ENCODE results near the gene RASL12. TPM values are rescaled to one million over a fixed set of nuclear protein-coding genes. Genes with fewer than 3 reads are reported as not detected.

Gene RASL12
- total RNA-seq, 1 donor from 2014 or later, result 15.1 TPM

GRCh38 chr15:65092911-65093792 lies 25.4 kb upstream of the RASL12 start:
- no peak overlapping the region for H3K27ac ChIP-seq (ENCODE audit: low read depth, low read length)
- H3K4me3 ChIP-seq (ENCODE audit: low read length in 3 of 3), result no peak overlapping the region
- H3K9ac ChIP-seq (ENCODE audit: low read depth in 1 of 3, low read length in 3 of 3), result peak overlapping the region in 1 of 3 donors; percentile 32
- H3K27me3 ChIP-seq (ENCODE audit: control insufficient read depth in 3 of 3, insufficient read depth in 3 of 3, low read length in 3 of 3), result no peaks in the 10 kb centered on the region
- peaks cover 28 to 42% (median 33%) of the 10 kb centered on the region in 3 donors for H3K4me1 ChIP-seq (ENCODE audit: control insufficient read depth in 3 of 3, insufficient read depth in 3 of 3, low read length in 3 of 3)
- peaks cover 8 to 13% (median 9%) of the 10 kb centered on the region in 3 donors for H3K36me3 ChIP-seq (ENCODE audit: control insufficient read depth in 3 of 3, insufficient read depth in 3 of 3, low read length in 3 of 3)
- no peaks in the 10 kb centered on the region for H3K9me3 ChIP-seq (ENCODE audit: control insufficient read depth in 3 of 3, low read length in 3 of 3)

- H3K27ac ChIP-seq (ENCODE audit: low read depth, low read length), result no peak overlapping the region
- H3K9me3 ChIP-seq (ENCODE audit: control insufficient read depth in 3 of 3, low read length in 3 of 3), result no peaks in the 10 kb centered on the region
- H3K36me3 ChIP-seq (ENCODE audit: control insufficient read depth in 3 of 3, insufficient read depth in 3 of 3, low read length in 3 of 3), result peaks cover 2 to 3% (median 2%) of the 10 kb centered on the region in 3 donors
- H3K4me1 ChIP-seq (ENCODE audit: control insufficient read depth in 3 of 3, insufficient read depth in 3 of 3, low read length in 3 of 3), result peaks cover 37 to 50% (median 40%) of the 10 kb centered on the region in 3 donors
- H3K9ac ChIP-seq (ENCODE audit: low read depth in 1 of 3, low read length in 3 of 3), result no peak overlapping the region
- H3K27me3 ChIP-seq (ENCODE audit: control insufficient read depth in 3 of 3, insufficient read depth in 3 of 3, low read length in 3 of 3), result no peaks in the 10 kb centered on the region
- H3K4me3 ChIP-seq (ENCODE audit: low read length in 3 of 3), result no peak overlapping the region
These were observed 24.4 kb upstream of the RASL12 start for GRCh38 chr15:65091946-65092770.

- Histone ChIP-seq H3K9ac (ENCODE audit: low read depth in 1 of 3, low read length in 3 of 3) (peak overlapping the region in 1 of 3 donors; percentile 71), H3K4me1 (ENCODE audit: control insufficient read depth in 3 of 3, insufficient read depth in 3 of 3, low read length in 3 of 3) (peaks cover 42 to 61% (median 45%) of the 10 kb centered on the region in 3 donors), H3K27ac (ENCODE audit: low read depth, low read length) (peak overlapping the region; percentile 79)
These were observed 21.5 kb upstream of the RASL12 start for GRCh38 chr15:65089206-65089824.

GRCh38 chr15:65088643-65089021 lies 20.8 kb upstream of the RASL12 start:
- peak overlapping the region in 1 of 3 donors; percentile 35 for H3K4me3 ChIP-seq (ENCODE audit: low read length in 3 of 3)
- peaks cover 0 to 2% (median 2%) of the 10 kb centered on the region in 3 donors for H3K36me3 ChIP-seq (ENCODE audit: control insufficient read depth in 3 of 3, insufficient read depth in 3 of 3, low read length in 3 of 3)
- peak overlapping the region; percentile 79 for H3K27ac ChIP-seq (ENCODE audit: low read depth, low read length)
- H3K4me1 ChIP-seq (ENCODE audit: control insufficient read depth in 3 of 3, insufficient read depth in 3 of 3, low read length in 3 of 3), result peaks cover 42 to 63% (median 45%) of the 10 kb centered on the region in 3 donors
- H3K27me3 ChIP-seq (ENCODE audit: control insufficient read depth in 3 of 3, insufficient read depth in 3 of 3, low read length in 3 of 3), result peaks cover 0 to 8% (median 0%) of the 10 kb centered on the region in 3 donors
- H3K9me3 ChIP-seq (ENCODE audit: control insufficient read depth in 3 of 3, low read length in 3 of 3), result no peaks in the 10 kb centered on the region
- H3K9ac ChIP-seq (ENCODE audit: low read depth in 1 of 3, low read length in 3 of 3), result peak overlapping the region; percentile 44 to 71 (median 48)

More at GRCh38 chr15:65089206-65089824, 21.5 kb upstream of the RASL12 start:
- H3K36me3 ChIP-seq (ENCODE audit: control insufficient read depth in 3 of 3, insufficient read depth in 3 of 3, low read length in 3 of 3), result peaks cover 0 to 2% (median 2%) of the 10 kb centered on the region in 3 donors
- no peak overlapping the region for H3K4me3 ChIP-seq (ENCODE audit: low read length in 3 of 3)
- no peaks in the 10 kb centered on the region for H3K9me3 ChIP-seq (ENCODE audit: control insufficient read depth in 3 of 3, low read length in 3 of 3)
- peaks cover 0 to 8% (median 0%) of the 10 kb centered on the region in 3 donors for H3K27me3 ChIP-seq (ENCODE audit: control insufficient read depth in 3 of 3, insufficient read depth in 3 of 3, low read length in 3 of 3)

- H3K27ac ChIP-seq (ENCODE audit: low read depth, low read length), result peak overlapping the region; percentile 79
- H3K4me3 ChIP-seq (ENCODE audit: low read length in 3 of 3), result peak overlapping the region in 1 of 3 donors; percentile 35
- H3K9ac ChIP-seq (ENCODE audit: low read depth in 1 of 3, low read length in 3 of 3), result peak overlapping the region; percentile 44 to 71 (median 48)
- peaks cover 0 to 10% (median 0%) of the 10 kb centered on the region in 3 donors for H3K27me3 ChIP-seq (ENCODE audit: control insufficient read depth in 3 of 3, insufficient read depth in 3 of 3, low read length in 3 of 3)
- H3K9me3 ChIP-seq (ENCODE audit: control insufficient read depth in 3 of 3, low read length in 3 of 3), result no peaks in the 10 kb centered on the region
- H3K36me3 ChIP-seq (ENCODE audit: control insufficient read depth in 3 of 3, insufficient read depth in 3 of 3, low read length in 3 of 3), result peaks cover 0 to 2% (median 2%) of the 10 kb centered on the region in 3 donors
- peaks cover 42 to 69% (median 51%) of the 10 kb centered on the region in 3 donors for H3K4me1 ChIP-seq (ENCODE audit: control insufficient read depth in 3 of 3, insufficient read depth in 3 of 3, low read length in 3 of 3)
These were observed 20.3 kb upstream of the RASL12 start for GRCh38 chr15:65087873-65088642.

- Histone ChIP-seq H3K4me3 (ENCODE audit: low read length in 3 of 3) (no peak overlapping the region), H3K9me3 (ENCODE audit: control insufficient read depth in 3 of 3, low read length in 3 of 3) (no peaks in the 10 kb centered on the region), H3K9ac (ENCODE audit: low read depth in 1 of 3, low read length in 3 of 3) (peak overlapping the region; percentile 48 to 71 (median 59)), H3K27me3 (ENCODE audit: control insufficient read depth in 3 of 3, insufficient read depth in 3 of 3, low read length in 3 of 3) (peaks cover 0 to 10% (median 0%) of the 10 kb centered on the region in 3 donors), H3K27ac (ENCODE audit: low read depth, low read length) (peak overlapping the region; percentile 79), H3K4me1 (ENCODE audit: control insufficient read depth in 3 of 3, insufficient read depth in 3 of 3, low read length in 3 of 3) (peaks cover 45 to 75% (median 57%) of the 10 kb centered on the region in 3 donors), H3K36me3 (ENCODE audit: control insufficient read depth in 3 of 3, insufficient read depth in 3 of 3, low read length in 3 of 3) (peaks cover 0 to 2% (median 0%) of the 10 kb centered on the region in 3 donors)
These were observed 19.6 kb upstream of the RASL12 start for GRCh38 chr15:65087411-65087810.

- Histone ChIP-seq H3K4me3 (ENCODE audit: low read length in 3 of 3) (no peak overlapping the region), H3K27ac (ENCODE audit: low read depth, low read length) (peak overlapping the region; percentile 45), H3K9ac (ENCODE audit: low read depth in 1 of 3, low read length in 3 of 3) (no peak overlapping the region), H3K4me1 (ENCODE audit: control insufficient read depth in 3 of 3, insufficient read depth in 3 of 3, low read length in 3 of 3) (peaks cover 51 to 80% (median 64%) of the 10 kb centered on the region in 3 donors), H3K9me3 (ENCODE audit: control insufficient read depth in 3 of 3, low read length in 3 of 3) (no peaks in the 10 kb centered on the region), H3K27me3 (ENCODE audit: control insufficient read depth in 3 of 3, insufficient read depth in 3 of 3, low read length in 3 of 3) (peaks cover 0 to 10% (median 0%) of the 10 kb centered on the region in 3 donors), H3K36me3 (ENCODE audit: control insufficient read depth in 3 of 3, insufficient read depth in 3 of 3, low read length in 3 of 3) (peaks cover 0 to 2% (median 0%) of the 10 kb centered on the region in 3 donors)
These were observed 18.9 kb upstream of the RASL12 start for GRCh38 chr15:65086680-65087111.

- H3K36me3 ChIP-seq (ENCODE audit: control insufficient read depth in 3 of 3, insufficient read depth in 3 of 3, low read length in 3 of 3), result peaks cover 0 to 2% (median 0%) of the 10 kb centered on the region in 3 donors
- peaks cover 57 to 85% (median 66%) of the 10 kb centered on the region in 3 donors for H3K4me1 ChIP-seq (ENCODE audit: control insufficient read depth in 3 of 3, insufficient read depth in 3 of 3, low read length in 3 of 3)
- H3K9me3 ChIP-seq (ENCODE audit: control insufficient read depth in 3 of 3, low read length in 3 of 3), result no peaks in the 10 kb centered on the region
- H3K4me3 ChIP-seq (ENCODE audit: low read length in 3 of 3), result no peak overlapping the region
- H3K27me3 ChIP-seq (ENCODE audit: control insufficient read depth in 3 of 3, insufficient read depth in 3 of 3, low read length in 3 of 3), result peaks cover 0 to 10% (median 0%) of the 10 kb centered on the region in 3 donors
- peak overlapping the region; percentile 45 for H3K27ac ChIP-seq (ENCODE audit: low read depth, low read length)
- peak overlapping the region; percentile 38 to 58 (median 40) for H3K9ac ChIP-seq (ENCODE audit: low read depth in 1 of 3, low read length in 3 of 3)
These were observed 18.3 kb upstream of the RASL12 start for GRCh38 chr15:65085990-65086679.
